ENCODE results near the gene CA6.

The CA6 gene

GRCh38 chr1:8908388-8909151 is 37.1 kb upstream of the CA6 start:
- TF ChIP-seq ZBTB7A (IDR thresholded peaks at IDR 0.05; ENCODE audit: low read depth) (no peak), FOXM1 (IDR thresholded peaks at IDR 0.05; ENCODE audit: borderline replicate concordance, low read depth) (no peak), RAD21 (IDR thresholded peaks at IDR 0.05; ENCODE audit: low read depth) (no peak), NFIC (IDR thresholded peaks at IDR 0.05) (no peak), YY1 (IDR thresholded peaks at IDR 0.05; ENCODE audit: low read depth) (no peak), TAF1 (IDR thresholded peaks at IDR 0.05; ENCODE audit: low read depth) (no peak), EP300 (IDR thresholded peaks at IDR 0.05; ENCODE audit: borderline replicate concordance) (no peak), CEBPB (IDR thresholded peaks at IDR 0.05) (no peak), TCF12 (IDR thresholded peaks at IDR 0.05; ENCODE audit: low read depth) (no peak), EGR1 (IDR thresholded peaks at IDR 0.05) (no peak)

GRCh38 chr1:8910331-8910730 is 35.3 kb upstream of the CA6 start:
- no peak for TF ChIP-seq ZBTB7A (IDR thresholded peaks at IDR 0.05; ENCODE audit: low read depth)
- TF ChIP-seq RAD21 (IDR thresholded peaks at IDR 0.05; ENCODE audit: low read depth) = no peak
- TF ChIP-seq REST (IDR thresholded peaks at IDR 0.05; ENCODE audit: low read depth) = no peak
- no peak for TF ChIP-seq CREB1 (IDR thresholded peaks at IDR 0.05; ENCODE audit: low read depth)
- TF ChIP-seq NFIC (IDR thresholded peaks at IDR 0.05) = no peak

DNA sequence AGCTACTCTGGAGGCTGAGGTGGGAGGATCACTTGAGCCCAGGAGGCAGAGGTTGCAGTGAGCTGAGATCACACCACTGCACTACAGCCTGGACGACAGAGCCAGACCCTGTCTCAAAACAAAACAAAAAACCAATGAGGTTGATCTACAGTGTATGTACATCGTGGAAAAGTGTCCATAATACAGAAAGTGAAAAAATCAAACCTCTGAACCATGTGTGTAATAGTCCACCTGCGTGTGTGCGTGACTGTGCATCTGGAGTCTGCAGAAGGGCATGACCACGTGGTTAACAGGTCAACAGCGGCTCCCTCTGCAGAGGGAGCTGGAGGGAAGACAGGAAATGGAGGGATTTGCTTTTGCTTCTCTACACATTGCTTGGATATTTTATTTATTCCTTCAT is 34.8 kb upstream of the CA6 start:
- no peak for TF ChIP-seq CREB1 (IDR thresholded peaks at IDR 0.05; ENCODE audit: low read depth)
- no peak for TF ChIP-seq FOXM1 (IDR thresholded peaks at IDR 0.05; ENCODE audit: borderline replicate concordance, low read depth)
- TF ChIP-seq ZBTB7A (IDR thresholded peaks at IDR 0.05; ENCODE audit: low read depth) = no peak
- no peak for TF ChIP-seq TAF1 (IDR thresholded peaks at IDR 0.05; ENCODE audit: low read depth)
- no peak for TF ChIP-seq TEAD4 (IDR thresholded peaks at IDR 0.05)
- no peak for TF ChIP-seq CEBPB (IDR thresholded peaks at IDR 0.05)

DNA sequence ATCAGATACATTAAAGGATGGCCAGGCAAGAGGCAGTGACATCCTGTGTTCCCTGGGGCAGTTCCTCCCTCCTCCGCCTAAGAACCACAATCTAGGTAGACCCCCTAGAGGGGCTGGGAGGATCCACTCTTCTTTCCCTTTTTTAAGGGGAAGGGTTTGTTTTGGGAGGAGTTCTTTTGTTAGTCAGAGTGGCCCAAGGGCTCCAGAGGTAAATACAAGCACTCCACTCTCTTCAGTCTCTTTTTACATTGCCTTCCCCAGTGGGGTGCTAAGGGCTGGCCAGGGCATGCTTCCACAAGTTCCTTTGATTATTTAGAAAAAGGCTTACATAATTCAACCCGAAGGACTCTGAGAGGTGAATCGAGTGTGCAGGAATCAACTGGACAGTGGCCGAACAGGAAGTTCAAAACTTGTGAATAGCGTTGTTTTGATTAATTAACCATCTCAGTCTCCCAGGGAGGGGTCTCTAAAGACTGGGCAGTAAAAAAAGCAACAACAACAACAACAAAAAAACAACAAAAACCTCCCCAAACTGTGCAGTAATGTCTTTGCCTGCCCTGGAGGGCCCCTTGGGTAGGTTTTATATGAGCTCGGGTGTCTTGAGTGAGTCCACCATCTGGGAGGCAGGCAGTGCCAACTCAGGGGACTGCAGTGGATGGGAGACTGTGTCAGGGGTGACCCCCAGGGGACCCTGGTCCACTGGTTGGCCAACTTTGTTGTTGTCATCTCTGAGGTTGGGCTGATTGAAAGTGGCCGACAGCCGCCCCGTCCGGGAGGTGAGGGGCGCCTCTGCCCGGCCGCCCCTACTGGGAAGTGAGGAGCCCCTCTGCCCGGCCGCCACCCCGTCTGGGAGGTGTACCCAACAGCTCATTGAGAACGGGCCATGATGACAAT is 34.0 kb upstream of the CA6 start:
- TF ChIP-seq EP300 (IDR thresholded peaks at IDR 0.05; ENCODE audit: borderline replicate concordance) = no peak
- TF ChIP-seq, protein P1, sequence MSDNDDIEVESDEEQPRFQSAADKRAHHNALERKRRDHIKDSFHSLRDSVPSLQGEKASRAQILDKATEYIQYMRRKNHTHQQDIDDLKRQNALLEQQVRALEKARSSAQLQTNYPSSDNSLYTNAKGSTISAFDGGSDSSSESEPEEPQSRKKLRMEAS (IDR thresholded peaks at IDR 0.05) = no peak
- no peak for TF ChIP-seq TEAD4 (IDR thresholded peaks at IDR 0.05)
- TF ChIP-seq RAD21 (IDR thresholded peaks at IDR 0.05; ENCODE audit: low read depth) = no peak
- no peak for TF ChIP-seq CEBPB (IDR thresholded peaks at IDR 0.05)
- TF ChIP-seq, protein P2, sequence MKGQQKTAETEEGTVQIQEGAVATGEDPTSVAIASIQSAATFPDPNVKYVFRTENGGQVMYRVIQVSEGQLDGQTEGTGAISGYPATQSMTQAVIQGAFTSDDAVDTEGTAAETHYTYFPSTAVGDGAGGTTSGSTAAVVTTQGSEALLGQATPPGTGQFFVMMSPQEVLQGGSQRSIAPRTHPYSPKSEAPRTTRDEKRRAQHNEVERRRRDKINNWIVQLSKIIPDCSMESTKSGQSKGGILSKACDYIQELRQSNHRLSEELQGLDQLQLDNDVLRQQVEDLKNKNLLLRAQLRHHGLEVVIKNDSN (IDR thresholded peaks at IDR 0.05) = no peak
- TF ChIP-seq TCF12 (IDR thresholded peaks at IDR 0.05; ENCODE audit: low read depth) = no peak
- no peak for TF ChIP-seq REST (IDR thresholded peaks at IDR 0.05; ENCODE audit: low read depth)
- TF ChIP-seq FOXM1 (IDR thresholded peaks at IDR 0.05; ENCODE audit: borderline replicate concordance, low read depth) = no peak
- TF ChIP-seq ZBTB7A (IDR thresholded peaks at IDR 0.05; ENCODE audit: low read depth) = no peak
- TF ChIP-seq EGR1 (IDR thresholded peaks at IDR 0.05) = no peak
- no peak for TF ChIP-seq TAF1 (IDR thresholded peaks at IDR 0.05; ENCODE audit: low read depth)
- no peak for TF ChIP-seq CREB1 (IDR thresholded peaks at IDR 0.05; ENCODE audit: low read depth)

- TF ChIP-seq CREB1 (IDR thresholded peaks at IDR 0.05; ENCODE audit: low read depth) = no peak
- TF ChIP-seq TAF1 (IDR thresholded peaks at IDR 0.05; ENCODE audit: low read depth) = no peak
These were observed 32.2 kb upstream of the CA6 start for GRCh38 chr1:8913457-8913856.

GRCh38 chr1:8914466-8914865 is 31.2 kb upstream of the CA6 start:
- TF ChIP-seq EP300 (IDR thresholded peaks at IDR 0.05; ENCODE audit: borderline replicate concordance) (no peak), FOXM1 (IDR thresholded peaks at IDR 0.05; ENCODE audit: borderline replicate concordance, low read depth) (no peak), ZBTB7A (IDR thresholded peaks at IDR 0.05; ENCODE audit: low read depth) (no peak)
